Choroid plexus epithelial cell (primary cell): ENCODE data around the gene SDR9C7.
"Not testable (repeated sequence)": the region's sequence is repeated elsewhere in the genome, so short reads cannot be mapped to it uniquely, and the experiment has no call there.

Experiments
- DNase-seq: peaks from one replicate; pipeline ENCODE4 v3.0.0-alpha.2; 2010; ENCODE audit warnings: low read depth
- H3K4me3 ChIP-seq: 2 replicates; pipeline ENCODE4 v1.5.1; 2011; ENCODE audit warnings: low read depth, mild to moderate bottlenecking, control low read depth, low read length, moderate library complexity
- TF ChIP-seq, protein P1 (sequence below): conservative IDR thresholded peaks from 2 replicates; pipeline ENCODE4 v1.5.1; 2011; ENCODE audit warnings: low read depth, mild to moderate bottlenecking, control low read depth, inconsistent platforms, low read length, moderate library complexity

Gene SDR9C7

GRCh38 chr12:56916996-56917333 lies 17.2 kb downstream of the SDR9C7 start:
- H3K4me3 ChIP-seq = no peak overlapping the region
- TF ChIP-seq, protein P1, sequence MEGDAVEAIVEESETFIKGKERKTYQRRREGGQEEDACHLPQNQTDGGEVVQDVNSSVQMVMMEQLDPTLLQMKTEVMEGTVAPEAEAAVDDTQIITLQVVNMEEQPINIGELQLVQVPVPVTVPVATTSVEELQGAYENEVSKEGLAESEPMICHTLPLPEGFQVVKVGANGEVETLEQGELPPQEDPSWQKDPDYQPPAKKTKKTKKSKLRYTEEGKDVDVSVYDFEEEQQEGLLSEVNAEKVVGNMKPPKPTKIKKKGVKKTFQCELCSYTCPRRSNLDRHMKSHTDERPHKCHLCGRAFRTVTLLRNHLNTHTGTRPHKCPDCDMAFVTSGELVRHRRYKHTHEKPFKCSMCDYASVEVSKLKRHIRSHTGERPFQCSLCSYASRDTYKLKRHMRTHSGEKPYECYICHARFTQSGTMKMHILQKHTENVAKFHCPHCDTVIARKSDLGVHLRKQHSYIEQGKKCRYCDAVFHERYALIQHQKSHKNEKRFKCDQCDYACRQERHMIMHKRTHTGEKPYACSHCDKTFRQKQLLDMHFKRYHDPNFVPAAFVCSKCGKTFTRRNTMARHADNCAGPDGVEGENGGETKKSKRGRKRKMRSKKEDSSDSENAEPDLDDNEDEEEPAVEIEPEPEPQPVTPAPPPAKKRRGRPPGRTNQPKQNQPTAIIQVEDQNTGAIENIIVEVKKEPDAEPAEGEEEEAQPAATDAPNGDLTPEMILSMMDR = no peak
- DNase-seq = no peak

GRCh38 chr12:56916296-56916995 lies 17.8 kb downstream of the SDR9C7 start:
- no peak overlapping the region for H3K4me3 ChIP-seq
- TF ChIP-seq, protein P1 = no peak
- DNase-seq = no peak

- DNase-seq = no peak
- TF ChIP-seq, protein P1 = no peak
- H3K4me3 ChIP-seq = no peak overlapping the region
Measured at GRCh38 chr12:56914724-56915123, 19.5 kb downstream of the SDR9C7 start.

DNA sequence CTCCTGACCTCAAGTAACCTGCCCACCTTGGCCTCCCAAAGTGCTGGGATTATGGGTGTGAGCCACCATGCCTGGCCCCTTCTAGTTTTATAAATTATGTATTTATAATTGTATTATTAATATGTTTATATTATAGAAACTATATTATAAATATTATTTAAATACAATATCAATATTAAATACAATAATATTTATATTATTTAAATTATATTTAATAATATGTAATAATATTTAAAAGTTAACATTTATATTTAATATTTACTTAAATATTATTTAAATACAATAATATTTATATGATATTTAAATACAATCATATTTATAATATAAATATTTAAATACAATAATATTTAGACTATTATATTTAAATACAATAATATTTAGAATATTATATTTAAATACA lies 20.0 kb downstream of the SDR9C7 start:
- no peak for DNase-seq
- H3K4me3 ChIP-seq = no peak overlapping the region
- TF ChIP-seq, protein P1 = no peak

DNA sequence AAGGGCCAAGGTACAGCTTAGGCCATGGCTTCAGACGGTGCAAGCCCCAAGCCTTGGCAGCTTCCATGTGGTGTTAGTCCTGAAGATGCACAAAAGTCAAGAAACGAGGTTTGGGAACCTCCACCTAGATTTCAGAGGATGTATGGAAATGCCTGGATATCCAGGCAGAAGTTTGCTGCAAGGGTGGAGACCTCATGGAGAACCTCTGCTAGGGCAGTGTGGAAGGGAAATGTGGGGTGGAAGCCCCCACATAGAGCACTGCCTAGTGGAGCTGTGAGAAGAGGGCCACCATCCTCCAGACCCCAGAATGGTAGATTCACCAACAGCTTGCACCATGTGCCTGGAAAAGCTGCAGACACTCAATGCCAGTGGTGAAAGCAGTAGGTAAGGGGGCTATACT lies 24.8 kb downstream of the SDR9C7 start:
- H3K4me3 ChIP-seq, DNase-seq: not testable (repeated sequence)

DNA sequence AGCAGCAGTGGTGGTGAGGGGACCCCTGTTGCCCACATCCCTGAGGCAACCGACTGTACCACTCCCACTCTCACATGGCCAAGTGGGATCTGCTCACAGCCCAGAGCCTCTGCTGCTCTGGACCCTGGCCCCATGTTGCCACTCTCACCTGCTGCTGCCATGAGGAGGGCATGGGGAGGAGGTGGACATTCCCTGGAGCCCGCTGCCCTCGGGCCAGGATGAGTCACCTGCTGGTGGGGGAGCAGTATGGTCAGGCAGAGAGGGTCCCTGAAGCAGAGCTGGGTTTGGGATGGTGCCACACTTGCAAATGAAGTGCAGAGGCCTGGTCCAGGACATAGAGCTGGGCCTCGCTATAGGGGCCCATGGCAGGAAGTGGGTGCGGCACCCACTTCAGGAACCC lies 26.1 kb downstream of the SDR9C7 start:
- H3K4me3 ChIP-seq = no peak overlapping the region
- DNase-seq = no peak
- TF ChIP-seq, protein P1 = no peak

DNA sequence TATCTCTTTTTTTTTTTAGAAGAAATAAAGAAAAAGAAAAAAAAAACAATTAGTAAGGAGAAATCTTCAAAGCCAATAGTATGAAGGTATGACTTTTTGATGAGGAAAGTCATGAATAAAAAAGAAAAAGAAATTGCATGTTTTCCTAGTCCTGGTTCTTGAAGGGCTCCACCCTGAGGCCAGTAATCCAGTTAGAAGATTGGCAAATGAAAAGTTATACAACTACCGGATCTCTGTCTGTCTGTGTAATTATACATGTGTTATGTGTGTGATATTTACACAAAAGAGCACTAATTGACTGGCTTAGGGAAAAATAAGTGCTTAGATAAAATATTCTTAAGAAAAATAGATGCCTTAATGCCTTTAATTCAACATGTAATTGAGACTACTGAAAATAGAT lies 28.4 kb downstream of the SDR9C7 start:
- no peak for DNase-seq
- no peak overlapping the region for H3K4me3 ChIP-seq
- TF ChIP-seq, protein P1 = no peak
